ENCODE measurements around the gene MACF1. TPM values are rescaled to one million over a fixed set of nuclear protein-coding genes. Genes with fewer than 3 reads are reported as not detected.

MACF1 gene
- total RNA-seq, 1 experiment from 2014 or later, result 189 TPM

DNA sequence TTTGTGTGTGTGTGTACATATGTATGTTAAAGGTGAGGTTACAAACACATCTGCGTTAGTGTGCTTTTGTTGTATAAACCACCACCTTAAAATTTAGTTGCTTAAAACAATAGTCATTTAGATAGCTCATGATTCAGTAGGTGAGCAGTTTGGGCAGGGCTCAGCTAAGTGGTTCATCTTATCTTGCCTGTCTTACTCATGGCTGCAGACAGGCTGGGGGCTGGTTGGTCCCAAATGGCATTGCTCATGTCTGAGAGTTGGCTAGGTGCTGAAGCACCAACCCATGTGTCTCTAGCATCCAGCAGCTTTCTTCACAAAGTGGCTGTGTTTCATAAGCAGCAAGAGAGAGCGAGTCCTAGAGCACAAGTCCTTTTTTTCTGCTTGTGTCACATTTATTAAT is 91.4 kb downstream of the MACF1 start:
- no TSS peak for BruUV-seq (replicated peaks)
- H3K9me3 ChIP-seq (ENCODE audit: insufficient read depth, low read depth), result no peaks in the 10 kb centered on the region
- no peaks in the 10 kb centered on the region for H3K9me2 ChIP-seq (ENCODE audit: insufficient read depth)
- H3F3A ChIP-seq (ENCODE audit: insufficient read depth, low read depth), result no peaks in the 10 kb centered on the region; the same call in 1 of the 2 replicates
- TF ChIP-seq EZH2 (IDR thresholded peaks at IDR 0.05; ENCODE audit: low read depth), result no peak
- TF ChIP-seq, protein P1, sequence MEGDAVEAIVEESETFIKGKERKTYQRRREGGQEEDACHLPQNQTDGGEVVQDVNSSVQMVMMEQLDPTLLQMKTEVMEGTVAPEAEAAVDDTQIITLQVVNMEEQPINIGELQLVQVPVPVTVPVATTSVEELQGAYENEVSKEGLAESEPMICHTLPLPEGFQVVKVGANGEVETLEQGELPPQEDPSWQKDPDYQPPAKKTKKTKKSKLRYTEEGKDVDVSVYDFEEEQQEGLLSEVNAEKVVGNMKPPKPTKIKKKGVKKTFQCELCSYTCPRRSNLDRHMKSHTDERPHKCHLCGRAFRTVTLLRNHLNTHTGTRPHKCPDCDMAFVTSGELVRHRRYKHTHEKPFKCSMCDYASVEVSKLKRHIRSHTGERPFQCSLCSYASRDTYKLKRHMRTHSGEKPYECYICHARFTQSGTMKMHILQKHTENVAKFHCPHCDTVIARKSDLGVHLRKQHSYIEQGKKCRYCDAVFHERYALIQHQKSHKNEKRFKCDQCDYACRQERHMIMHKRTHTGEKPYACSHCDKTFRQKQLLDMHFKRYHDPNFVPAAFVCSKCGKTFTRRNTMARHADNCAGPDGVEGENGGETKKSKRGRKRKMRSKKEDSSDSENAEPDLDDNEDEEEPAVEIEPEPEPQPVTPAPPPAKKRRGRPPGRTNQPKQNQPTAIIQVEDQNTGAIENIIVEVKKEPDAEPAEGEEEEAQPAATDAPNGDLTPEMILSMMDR (conservative IDR thresholded peaks at IDR 0.05), result no peak
- ChIA-PET POLR2A (ENCODE audit: unreplicated experiment) (interaction anchor here (0.6 kb wide), 1 partner anchor 326 kb away, joined by 6 read pairs; no protein-coding TSS in a partner anchor), CTCF (interaction anchor here (0.7 kb wide), 1 partner anchor 43 kb away, joined by 3 read pairs; no protein-coding TSS in a partner anchor)
- H2AFZ ChIP-seq, result no peak overlapping the region
- no peak for DNase-seq
- H3K36me3 ChIP-seq (ENCODE audit: low read depth), result 0 out of 2 replicates have a peak, but pooled peaks cover 4% of the 10 kb centered on the region
- H3K4me3 ChIP-seq, result no peak overlapping the region
- no peaks in the 10 kb centered on the region for H3K79me2 ChIP-seq (ENCODE audit: low read depth)
- intact Hi-C loops (cut with micrococcal nuclease; ENCODE audit: unreplicated experiment), result no loop called here
- no peak overlapping the region for H3K27ac ChIP-seq
- H3K4me1 ChIP-seq (replicated peaks; ENCODE audit: insufficient read depth), result no peaks in the 10 kb centered on the region
- no peak overlapping the region for H3K4me2 ChIP-seq
- H3K27me3 ChIP-seq (ENCODE audit: insufficient read depth, low read depth), result no peaks in the 10 kb centered on the region
- H4K20me1 ChIP-seq (ENCODE audit: insufficient read depth), result no peaks in the 10 kb centered on the region

DNA sequence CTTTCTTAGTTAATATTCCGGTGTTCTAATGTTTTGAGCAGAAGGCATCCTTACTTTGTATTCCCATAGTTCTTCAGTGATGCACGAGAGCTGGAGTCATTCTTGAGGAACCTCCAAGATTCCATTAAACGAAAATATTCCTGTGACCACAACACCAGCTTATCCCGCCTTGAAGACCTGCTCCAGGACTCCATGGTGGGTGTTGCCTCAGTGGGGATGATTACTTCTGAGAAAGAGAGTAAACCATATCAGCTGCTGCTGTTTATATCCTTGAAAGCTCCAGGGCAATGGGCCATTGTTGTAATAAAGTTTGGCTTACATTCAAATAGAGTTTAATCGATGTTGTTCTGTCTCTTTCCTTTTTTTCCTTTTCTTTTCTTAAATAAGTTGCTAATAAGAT is 93.1 kb downstream of the MACF1 start:
- no peak overlapping the region for H2AFZ ChIP-seq
- TF ChIP-seq, protein P1 (conservative IDR thresholded peaks at IDR 0.05), result no peak
- no peak for TF ChIP-seq EZH2 (IDR thresholded peaks at IDR 0.05; ENCODE audit: low read depth)
- no peaks in the 10 kb centered on the region for H3K4me1 ChIP-seq (replicated peaks; ENCODE audit: insufficient read depth)
- H3K79me2 ChIP-seq (ENCODE audit: low read depth), result no peaks in the 10 kb centered on the region
- no peak for DNase-seq
- H3K9me3 ChIP-seq (ENCODE audit: insufficient read depth, low read depth), result no peaks in the 10 kb centered on the region
- ChIA-PET POLR2A (ENCODE audit: unreplicated experiment) (no interaction called here), CTCF (no interaction called here)
- H3K4me2 ChIP-seq, result no peak overlapping the region
- no peaks in the 10 kb centered on the region; the same call in 1 of the 2 replicates for H3F3A ChIP-seq (ENCODE audit: insufficient read depth, low read depth)
- no peak overlapping the region for H3K27ac ChIP-seq
- H3K9me2 ChIP-seq (ENCODE audit: insufficient read depth), result no peaks in the 10 kb centered on the region
- intact Hi-C loops (cut with micrococcal nuclease; ENCODE audit: unreplicated experiment), result no loop called here
- no peaks in the 10 kb centered on the region for H4K20me1 ChIP-seq (ENCODE audit: insufficient read depth)
- H3K4me3 ChIP-seq, result no peak overlapping the region
- no peaks in the 10 kb centered on the region for H3K27me3 ChIP-seq (ENCODE audit: insufficient read depth, low read depth)
- 0 out of 2 replicates have a peak, but pooled peaks cover 4% of the 10 kb centered on the region for H3K36me3 ChIP-seq (ENCODE audit: low read depth)
- no TSS peak for BruUV-seq (replicated peaks)

DNA sequence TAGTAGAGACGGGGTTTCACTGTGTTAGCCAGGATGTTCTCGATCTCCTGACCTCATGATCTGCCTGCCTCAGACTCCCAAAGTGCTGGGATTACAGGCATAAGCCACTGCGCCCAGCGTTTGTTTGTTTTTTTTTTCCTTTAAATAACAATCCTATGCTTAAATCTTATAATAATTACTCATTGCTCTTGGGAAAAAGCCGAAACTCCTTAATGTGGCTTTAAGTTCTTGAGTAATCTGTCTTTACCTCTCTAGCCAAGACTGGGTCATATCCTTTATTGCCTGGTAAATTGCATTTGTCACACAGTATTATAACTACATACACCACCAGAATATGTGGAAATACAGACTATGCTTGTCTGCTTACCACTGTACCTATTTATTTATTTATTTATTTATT is 97.1 kb downstream of the MACF1 start:
- no peaks in the 10 kb centered on the region; the same call in 1 of the 2 replicates for H3F3A ChIP-seq (ENCODE audit: insufficient read depth, low read depth)
- no peaks in the 10 kb centered on the region for H3K9me3 ChIP-seq (ENCODE audit: insufficient read depth, low read depth)
- no peak overlapping the region for H3K4me2 ChIP-seq
- CTCF ChIA-PET, result no interaction called here
- H3K4me3 ChIP-seq, result no peak overlapping the region
- no peaks in the 10 kb centered on the region for H3K79me2 ChIP-seq (ENCODE audit: low read depth)
- H3K9me2 ChIP-seq (ENCODE audit: insufficient read depth), result no peaks in the 10 kb centered on the region
- intact Hi-C loops (cut with micrococcal nuclease; ENCODE audit: unreplicated experiment), result no loop called here
- POLR2A ChIA-PET (ENCODE audit: unreplicated experiment), result no interaction called here
- no peak for DNase-seq
- no TSS peak for BruUV-seq (replicated peaks)
- H3K27me3 ChIP-seq (ENCODE audit: insufficient read depth, low read depth), result no peaks in the 10 kb centered on the region
- no peaks in the 10 kb centered on the region for H4K20me1 ChIP-seq (ENCODE audit: insufficient read depth)
- no peak overlapping the region for H3K27ac ChIP-seq
- H3K36me3 ChIP-seq (ENCODE audit: low read depth), result 0 out of 2 replicates have a peak, but pooled peaks cover 4% of the 10 kb centered on the region
- H3K4me1 ChIP-seq (replicated peaks; ENCODE audit: insufficient read depth), result no peaks in the 10 kb centered on the region
- H2AFZ ChIP-seq, result no peak overlapping the region
- TF ChIP-seq, protein P1 (conservative IDR thresholded peaks at IDR 0.05), result no peak
- no peak for TF ChIP-seq EZH2 (IDR thresholded peaks at IDR 0.05; ENCODE audit: low read depth)

Measured in PC-9 (cell line).